ENCODE measurements around the gene HPN. TPM values are rescaled to one million over a fixed set of nuclear protein-coding genes. Genes with fewer than 3 reads are reported as not detected.
A peak's percentile ranks its signal among the peaks of the same experiment; 100 is the strongest.
"Not testable (repeated sequence)": the region's sequence is repeated elsewhere in the genome, so short reads cannot be mapped to it uniquely, and the experiment has no call there.

Gene HPN
- total and polyA plus RNA-seq, 5 experiments from 2014 or later = 0.16 TPM; not detected in 3

- Mint-ChIP-seq H3K27me3 (peaks cover 0 to 2% (median 0%) of the 10 kb centered on the region in 5 donors), H3K9me3 (no peaks in the 10 kb centered on the region), H3K36me3 (no peaks in the 10 kb centered on the region), H3K4me1 (no peaks in the 10 kb centered on the region), H3K27ac (no peak overlapping the region), H3K4me3 (no peak overlapping the region)
- no peak for ATAC-seq
- DNase-seq = peak in 1 of 10 donors; percentile 52
- POLR2A ChIA-PET = no interaction called here
These were observed 57.8 kb downstream of the HPN start for GRCh38 chr19:35099155-35099896.

DNA sequence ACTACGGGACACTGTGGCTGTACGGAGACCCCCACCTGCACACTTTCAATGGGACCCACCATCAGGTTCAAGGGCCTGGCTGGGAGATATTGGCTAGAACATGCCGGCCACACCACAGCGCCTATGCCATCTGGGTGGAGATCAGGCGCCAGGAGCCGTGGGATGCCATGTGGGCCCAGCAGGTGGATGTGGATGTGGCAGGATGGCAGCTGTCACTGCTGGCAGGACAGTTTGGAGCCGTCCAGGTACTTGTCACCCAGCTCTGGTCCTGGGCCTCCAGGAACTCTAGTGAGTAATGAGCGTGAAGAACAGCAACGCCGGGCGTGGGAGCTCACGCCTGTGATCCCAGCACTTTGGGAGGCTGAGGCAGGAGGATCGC, 58.4 kb downstream of the HPN start:
- Mint-ChIP-seq H3K4me1 (no peaks in the 10 kb centered on the region), H3K27me3 (peaks cover 0 to 1% (median 0%) of the 10 kb centered on the region in 5 donors), H3K27ac (no peak overlapping the region), H3K4me3 (no peak overlapping the region), H3K9me3 (no peaks in the 10 kb centered on the region), H3K36me3 (no peaks in the 10 kb centered on the region)
- ATAC-seq = no peak
- DNase-seq = peak in 1 of 10 donors; percentile 19
- POLR2A ChIA-PET = no interaction called here

GRCh38 chr19:35100588-35101533, 59.3 kb downstream of the HPN start:
- Mint-ChIP-seq H3K9me3 (no peaks in the 10 kb centered on the region), H3K4me1 (no peaks in the 10 kb centered on the region), H3K27me3 (no peaks in the 10 kb centered on the region), H3K4me3 (no peak overlapping the region), H3K36me3 (no peaks in the 10 kb centered on the region), H3K27ac (no peak overlapping the region)
- ATAC-seq (no peak), DNase-seq (peak in 1 of 10 donors; percentile 44)
- POLR2A ChIA-PET = no interaction called here

- H3K36me3 Mint-ChIP-seq, H3K4me3 Mint-ChIP-seq, H3K27me3 Mint-ChIP-seq, H3K27ac Mint-ChIP-seq, H3K9me3 Mint-ChIP-seq, ATAC-seq, H3K4me1 Mint-ChIP-seq: not testable (repeated sequence)
- peak in 1 of 10 donors; percentile 3 for DNase-seq
- POLR2A ChIA-PET = interaction anchor here (0.7 kb wide), 1 partner anchor 42 kb away, joined by 4 read pairs; no protein-coding TSS in a partner anchor
These were observed 60.4 kb downstream of the HPN start for GRCh38 chr19:35101949-35102348.

DNA sequence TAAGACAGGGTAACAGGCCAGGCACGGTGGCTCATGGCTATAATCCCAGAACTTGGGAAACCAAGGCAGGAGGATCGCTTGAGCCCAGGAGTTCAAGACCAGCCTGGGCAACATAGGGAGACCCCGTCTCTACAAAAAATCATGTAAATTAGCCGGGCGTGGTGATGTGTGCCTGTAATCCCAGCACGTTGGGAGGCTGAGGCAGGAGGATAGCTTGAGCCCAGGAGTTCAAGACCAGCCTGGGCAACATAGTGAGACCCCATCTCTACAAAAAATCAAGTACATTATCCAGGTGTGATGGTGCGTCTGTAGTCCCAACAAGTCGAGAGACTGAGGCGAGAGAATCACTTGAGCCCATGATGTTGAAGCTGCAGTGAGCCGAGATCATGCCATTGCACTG, 62.1 kb downstream of the HPN start:
- H3K4me1 Mint-ChIP-seq, DNase-seq, POLR2A ChIA-PET, H3K4me3 Mint-ChIP-seq, H3K27me3 Mint-ChIP-seq, ATAC-seq, H3K9me3 Mint-ChIP-seq, H3K36me3 Mint-ChIP-seq: not testable (repeated sequence)
- H3K27ac Mint-ChIP-seq = peak overlapping the region in 1 of 10 donors; percentile 60

DNA sequence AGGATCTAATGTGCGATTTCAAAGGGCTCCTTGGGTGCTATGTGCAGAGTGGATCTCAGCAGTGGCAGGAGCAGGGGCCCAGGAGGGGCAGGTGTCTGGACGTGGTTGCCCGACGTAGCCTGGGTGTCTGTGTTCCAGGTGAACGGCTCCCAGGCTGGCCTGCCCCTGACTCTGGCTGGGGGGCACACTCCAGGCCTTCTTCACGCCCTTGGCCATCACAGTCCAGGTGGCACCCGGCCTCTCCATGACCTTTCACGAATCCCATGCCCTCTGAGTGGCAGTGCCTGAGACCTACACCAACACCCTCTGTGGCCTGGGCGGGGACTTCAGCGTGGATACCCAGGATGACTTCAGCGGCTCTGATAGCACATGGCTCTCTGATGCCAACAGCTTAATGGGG, 62.8 kb downstream of the HPN start:
- ATAC-seq (no peak), DNase-seq (peak in 1 of 10 donors; percentile 54)
- Mint-ChIP-seq H3K36me3 (no peaks in the 10 kb centered on the region), H3K27ac (no peak overlapping the region), H3K27me3 (no peaks in the 10 kb centered on the region), H3K4me1 (no peaks in the 10 kb centered on the region), H3K9me3 (no peaks in the 10 kb centered on the region), H3K4me3 (no peak overlapping the region)
- POLR2A ChIA-PET = no interaction called here

GRCh38 chr19:35105047-35105410, 63.5 kb downstream of the HPN start:
- ATAC-seq = no peak
- Mint-ChIP-seq H3K4me1 (peaks cover 0 to 1% (median 0%) of the 10 kb centered on the region in 4 donors), H3K9me3 (no peaks in the 10 kb centered on the region), H3K27ac (no peak overlapping the region), H3K4me3 (no peak overlapping the region), H3K36me3 (no peaks in the 10 kb centered on the region), H3K27me3 (no peaks in the 10 kb centered on the region)
- peak in 1 of 10 donors; percentile 19 for DNase-seq
- POLR2A ChIA-PET = no interaction called here

- ATAC-seq (peak in 1 of 2 donors; percentile 20), DNase-seq (peak in 1 of 10 donors; percentile 15)
- Mint-ChIP-seq H3K4me3 (no peak overlapping the region), H3K27me3 (peaks cover 0 to under 1% (median 0%) of the 10 kb centered on the region in 5 donors), H3K4me1 (peaks cover 0 to 1% (median 0%) of the 10 kb centered on the region in 4 donors), H3K9me3 (no peaks in the 10 kb centered on the region), H3K36me3 (no peaks in the 10 kb centered on the region), H3K27ac (no peak overlapping the region)
- POLR2A ChIA-PET = interaction anchor here (1.1 kb wide), 1 partner anchor 19 kb away, joined by 5 read pairs; no protein-coding TSS in a partner anchor
These were observed 64.1 kb downstream of the HPN start for GRCh38 chr19:35105411-35106290.

GRCh38 chr19:35106291-35106583, 64.7 kb downstream of the HPN start:
- DNase-seq = peak in 1 of 10 donors; percentile 18
- no peak overlapping the region for H3K4me3 Mint-ChIP-seq
- H3K4me1 Mint-ChIP-seq = peaks cover 0 to 1% (median 0%) of the 10 kb centered on the region in 4 donors
- POLR2A ChIA-PET = interaction anchor here (1.1 kb wide), 1 partner anchor 18 kb away, joined by 5 read pairs; no protein-coding TSS in a partner anchor
- ATAC-seq = no peak
- peaks cover 0 to 3% (median 0%) of the 10 kb centered on the region in 5 donors for H3K27me3 Mint-ChIP-seq
- no peak overlapping the region for H3K27ac Mint-ChIP-seq
- H3K9me3 Mint-ChIP-seq = no peaks in the 10 kb centered on the region
- no peaks in the 10 kb centered on the region for H3K36me3 Mint-ChIP-seq

DNA sequence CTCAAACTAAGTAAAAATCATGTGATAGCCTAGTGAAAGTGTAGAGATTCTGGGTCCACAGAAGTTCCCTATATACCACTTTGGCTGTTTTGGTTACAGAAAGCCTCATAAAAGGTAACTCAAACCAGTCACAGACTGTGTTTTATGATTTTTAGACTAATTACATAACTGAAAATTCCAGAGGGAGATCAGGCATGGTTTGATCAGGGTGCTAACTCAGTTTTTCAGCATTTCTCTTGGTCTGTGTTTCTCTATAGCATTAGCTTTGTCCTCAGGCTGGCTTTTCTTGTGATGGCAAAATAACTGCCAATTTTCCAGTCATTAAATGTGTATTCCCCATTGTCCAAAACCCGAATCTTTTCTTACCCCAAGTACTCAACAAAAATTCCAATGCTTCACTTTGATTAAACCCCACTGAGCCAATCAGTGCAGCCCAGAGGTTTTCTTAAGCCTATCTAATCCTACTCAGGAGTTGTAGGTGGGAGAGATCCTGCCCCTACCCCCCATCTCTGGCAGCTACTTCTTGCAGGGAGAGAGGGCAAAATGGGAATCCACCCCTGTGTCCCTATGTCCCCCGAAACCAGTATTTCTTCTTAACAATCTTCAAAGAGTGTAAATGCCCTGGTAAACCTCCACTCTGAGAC, 65.5 kb downstream of the HPN start:
- no peak overlapping the region for H3K4me3 Mint-ChIP-seq
- H3K4me1 Mint-ChIP-seq = peaks cover 0 to 1% (median 0%) of the 10 kb centered on the region in 4 donors
- no peaks in the 10 kb centered on the region for H3K9me3 Mint-ChIP-seq
- H3K27me3 Mint-ChIP-seq = peaks cover 0 to 4% (median 0%) of the 10 kb centered on the region in 5 donors
- no peaks in the 10 kb centered on the region for H3K36me3 Mint-ChIP-seq
- POLR2A ChIA-PET = interaction anchor here (0.6 to 1.1 kb wide), 2 partner anchors 18 to 107 kb away, joined by 3 to 5 read pairs; no protein-coding TSS in a partner anchor
- peak overlapping the region in 1 of 10 donors; percentile 62 for H3K27ac Mint-ChIP-seq
- no peak for ATAC-seq
- no peak for DNase-seq

DNA sequence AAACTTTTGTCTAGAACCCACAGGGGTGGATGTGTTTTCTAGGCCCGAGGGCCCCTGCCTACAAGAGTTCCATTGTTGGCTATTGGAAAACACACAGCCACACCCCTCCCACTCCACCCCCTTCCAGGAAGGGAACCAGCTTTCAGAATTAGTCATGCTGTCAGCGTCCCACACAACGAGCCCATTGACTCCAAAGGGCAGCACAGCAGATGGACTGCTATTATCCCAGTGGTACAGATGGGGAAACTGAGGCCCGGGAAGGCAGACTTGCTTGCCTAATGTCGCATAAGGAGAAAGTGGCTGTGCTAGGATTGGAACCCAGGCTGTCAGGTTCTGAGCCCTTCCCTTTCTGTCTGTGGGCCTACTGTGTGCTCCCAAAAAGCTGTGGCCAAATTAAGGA, 66.0 kb downstream of the HPN start:
- POLR2A ChIA-PET = interaction anchor here (0.6 kb wide), 1 partner anchor 107 kb away, joined by 3 read pairs; no protein-coding TSS in a partner anchor
- H3K27me3 Mint-ChIP-seq = peaks cover 0 to 8% (median 0%) of the 10 kb centered on the region in 5 donors
- H3K9me3 Mint-ChIP-seq = no peaks in the 10 kb centered on the region
- no peaks in the 10 kb centered on the region for H3K36me3 Mint-ChIP-seq
- H3K27ac Mint-ChIP-seq = peak overlapping the region in 1 of 10 donors; percentile 62
- no peak for ATAC-seq
- DNase-seq = peak in 1 of 10 donors; percentile 24
- peaks cover 0 to 1% (median 0%) of the 10 kb centered on the region in 4 donors for H3K4me1 Mint-ChIP-seq
- H3K4me3 Mint-ChIP-seq = no peak overlapping the region

DNA sequence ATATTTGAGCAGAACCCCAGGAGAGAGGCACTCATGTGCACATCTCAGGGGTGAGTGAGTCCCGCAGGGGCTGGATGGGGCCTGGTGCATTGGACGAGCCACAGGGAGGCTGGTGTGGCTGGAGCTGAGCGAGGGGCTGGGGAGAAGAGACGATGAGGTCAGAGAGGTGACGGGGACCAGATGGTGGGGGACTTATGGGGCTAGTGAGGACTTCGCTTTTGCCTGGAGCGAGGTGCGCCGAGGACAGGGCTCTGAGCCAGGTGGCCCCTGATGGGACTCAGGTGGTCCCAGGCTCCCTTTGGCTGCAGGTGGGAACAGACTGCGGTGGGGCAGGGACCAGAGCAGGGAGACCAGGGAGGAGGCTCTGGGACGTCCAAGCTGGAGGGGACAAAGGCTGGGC, 67.2 kb downstream of the HPN start:
- DNase-seq (peak in 1 of 10 donors; percentile 55), ATAC-seq (no peak)
- H3K27ac Mint-ChIP-seq = peak overlapping the region in 2 of 10 donors; percentile 50 to 77
- no peaks in the 10 kb centered on the region for H3K36me3 Mint-ChIP-seq
- peaks cover 0 to 1% (median 0%) of the 10 kb centered on the region in 4 donors for H3K4me1 Mint-ChIP-seq
- POLR2A ChIA-PET = interaction anchor here (0.6 kb wide), 1 partner anchor 80 kb away, joined by 3 read pairs; no protein-coding TSS in a partner anchor
- peaks cover 0 to 8% (median 0%) of the 10 kb centered on the region in 5 donors for H3K27me3 Mint-ChIP-seq
- H3K4me3 Mint-ChIP-seq = no peak overlapping the region
- no peaks in the 10 kb centered on the region for H3K9me3 Mint-ChIP-seq
